Epithelial cell of proximal tubule (primary cell): ENCODE results near the gene DIO3. TPM values are rescaled to one million over a fixed set of nuclear protein-coding genes. Genes with fewer than 3 reads are reported as not detected.

Experiments
- DNase-seq: peaks from one replicate; pipeline ENCODE4 v3.0.0-alpha.2; 2011; ENCODE audit warnings: low read depth
- H3K4me3 ChIP-seq: 2 replicates; pipeline ENCODE4 v1.5.1; 2011; ENCODE audit warnings: low read depth, mild to moderate bottlenecking, low read length
- CTCF ChIP-seq: conservative IDR thresholded peaks from 2 replicates; pipeline ENCODE4 v1.5.1; 2012; ENCODE audit warnings: low read depth, mild to moderate bottlenecking, low read length
- total RNA-seq: library from RNA; depleted of rRNA; stranded (reverse); fragments of >200 nt; gene quantifications from 2 replicates; pipeline ENCODE4 v1.2.3, GENCODE V29; 2015

DIO3 gene
- total RNA-seq, 1 donor from 2014 or later: not detected

GRCh38 chr14:101588990-101589389 is 27.7 kb downstream of the DIO3 start:
- no peak overlapping the region for H3K4me3 ChIP-seq
- no peak for TF ChIP-seq CTCF
- no peak for DNase-seq

- TF ChIP-seq CTCF: no peak
- H3K4me3 ChIP-seq: no peak overlapping the region
- DNase-seq: no peak
Measured at GRCh38 chr14:101589486-101590015, 28.3 kb downstream of the DIO3 start.

GRCh38 chr14:101590062-101590461 is 28.8 kb downstream of the DIO3 start:
- TF ChIP-seq CTCF: no peak
- no peak overlapping the region for H3K4me3 ChIP-seq
- no peak for DNase-seq

- no peak overlapping the region for H3K4me3 ChIP-seq
- TF ChIP-seq CTCF: no peak
- no peak for DNase-seq
Measured at GRCh38 chr14:101590616-101591015, 29.3 kb downstream of the DIO3 start.

- no peak overlapping the region for H3K4me3 ChIP-seq
- DNase-seq: no peak
- no peak for TF ChIP-seq CTCF
Measured at GRCh38 chr14:101591121-101591520, 29.8 kb downstream of the DIO3 start.

- TF ChIP-seq CTCF: no peak
- no peak for DNase-seq
- no peak overlapping the region for H3K4me3 ChIP-seq
Measured at GRCh38 chr14:101591582-101591981, 30.3 kb downstream of the DIO3 start.

- H3K4me3 ChIP-seq: no peak overlapping the region
- no peak for DNase-seq
- TF ChIP-seq CTCF: no peak
Measured at GRCh38 chr14:101593411-101594238, 32.3 kb downstream of the DIO3 start.
